HEK293T (cell line): ENCODE measurements around the gene EIF2AK3.

Experiments
- CTCF ChIA-PET: fragments of 350-600 bp; formaldehyde crosslinking; extraction: SDS; loops from one replicate; lab custom pipeline; 2021; ENCODE audit warnings: antibody characterized with exemption, inconsistent platforms; lab: Yijun Ruan, JAX
- POLR2A ChIA-PET: fragments of 350-600 bp; formaldehyde crosslinking; extraction: SDS; loops from one replicate; lab custom pipeline; 2020; ENCODE audit warnings: antibody characterized with exemption, inconsistent platforms; lab: Yijun Ruan, JAX
- DNase-seq: peaks from one replicate; pipeline ENCODE4 v3.0.0; 2012; ENCODE audit warnings: mixed read lengths; ENCODE audit errors: extremely low spot score
- ARNT ChIP-seq: fragments of 450-650 bp; IDR thresholded peaks from 2 replicates; pipeline ENCODE4 v1.6.1; 2017; ENCODE audit warnings: mild to moderate bottlenecking
- BHLHE40 ChIP-seq: fragments of 450-650 bp; IDR thresholded peaks from 2 replicates; pipeline ENCODE4 v1.6.1; 2016; ENCODE audit warnings: mild to moderate bottlenecking, moderate library complexity, borderline replicate concordance
- CTBP1 ChIP-seq: fragments of 450-650 bp; IDR thresholded peaks from 2 replicates; pipeline ENCODE4 v1.6.1; 2016; ENCODE audit warnings: borderline replicate concordance
- ELF4 ChIP-seq: fragments of 450-650 bp; IDR thresholded peaks from 2 replicates; pipeline ENCODE4 v1.6.1; 2017; ENCODE audit warnings: antibody characterized with exemption
- FOXA1 ChIP-seq: fragments of 450-650 bp; IDR thresholded peaks from 2 replicates; pipeline ENCODE4 v1.6.1; 2016; ENCODE audit warnings: mild to moderate bottlenecking
- FOXK2 ChIP-seq: fragments of 450-650 bp; IDR thresholded peaks from 2 replicates; pipeline ENCODE4 v1.6.1; 2016; ENCODE audit warnings: mild to moderate bottlenecking
- FOXM1 ChIP-seq: fragments of 450-650 bp; IDR thresholded peaks from 2 replicates; pipeline ENCODE4 v1.6.1; 2017; ENCODE audit warnings: mild to moderate bottlenecking, borderline replicate concordance
- HDGF ChIP-seq: fragments of 450-650 bp; IDR thresholded peaks from 2 replicates; pipeline ENCODE4 v1.6.1; 2017; ENCODE audit warnings: antibody characterized with exemption, borderline replicate concordance
- L3MBTL2 ChIP-seq: fragments of 450-650 bp; conservative IDR thresholded peaks from 2 replicates; pipeline ENCODE4 v1.6.1; 2016; ENCODE audit warnings: mild to moderate bottlenecking
- LEF1 ChIP-seq: fragments of 450-650 bp; IDR thresholded peaks from 2 replicates; pipeline ENCODE4 v1.6.1; 2017; ENCODE audit warnings: mild to moderate bottlenecking, borderline replicate concordance
- NFRKB ChIP-seq: fragments of 450-650 bp; IDR thresholded peaks from 2 replicates; pipeline ENCODE4 v1.6.1; 2016; ENCODE audit warnings: mild to moderate bottlenecking, moderate library complexity
- SP1 ChIP-seq: fragments of 450-650 bp; IDR thresholded peaks from 2 replicates; pipeline ENCODE4 v1.6.1; 2017
- SUZ12 ChIP-seq: fragments of 450-650 bp; IDR thresholded peaks from 2 replicates; pipeline ENCODE4 v1.6.1; 2016; ENCODE audit warnings: mild to moderate bottlenecking
- TARDBP ChIP-seq: fragments of 450-650 bp; IDR thresholded peaks from 2 replicates; pipeline ENCODE4 v1.6.1; 2016
- ZNF384 ChIP-seq: fragments of 450-650 bp; IDR thresholded peaks from 2 replicates; pipeline ENCODE4 v1.6.1; 2016
- TF ChIP-seq, protein P1 (sequence below): fragments of 450-650 bp; IDR thresholded peaks from 2 replicates; pipeline ENCODE4 v1.6.1; 2016

EIF2AK3 gene

DNA sequence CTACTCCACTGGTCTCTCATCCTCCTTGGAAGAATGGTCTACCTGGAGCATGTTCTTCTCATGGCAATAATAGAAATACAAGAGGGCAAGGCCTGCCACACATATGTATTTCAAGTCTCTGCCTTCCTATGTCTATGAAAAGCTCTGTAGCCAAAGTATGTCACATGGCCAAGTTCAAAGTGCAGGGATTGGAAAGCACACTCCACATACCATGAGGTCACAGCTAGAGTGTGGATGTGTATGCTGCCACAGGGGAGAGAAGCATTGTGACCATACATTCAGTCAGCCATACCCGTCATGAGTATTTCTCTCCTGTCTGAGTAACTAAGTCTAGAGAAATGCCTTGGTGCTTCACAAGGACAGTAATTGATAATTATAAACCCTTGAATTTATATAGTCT lies 8.8 kb upstream of the EIF2AK3 start:
- ChIA-PET POLR2A (no interaction called here), CTCF (no interaction called here)
- no peak for TF ChIP-seq ELF4
- TF ChIP-seq FOXK2: no peak
- no peak for TF ChIP-seq ARNT
- TF ChIP-seq HDGF: no peak
- no peak for TF ChIP-seq ZNF384
- no peak for TF ChIP-seq SP1
- TF ChIP-seq SUZ12: no peak
- TF ChIP-seq BHLHE40: no peak
- TF ChIP-seq, protein P1, sequence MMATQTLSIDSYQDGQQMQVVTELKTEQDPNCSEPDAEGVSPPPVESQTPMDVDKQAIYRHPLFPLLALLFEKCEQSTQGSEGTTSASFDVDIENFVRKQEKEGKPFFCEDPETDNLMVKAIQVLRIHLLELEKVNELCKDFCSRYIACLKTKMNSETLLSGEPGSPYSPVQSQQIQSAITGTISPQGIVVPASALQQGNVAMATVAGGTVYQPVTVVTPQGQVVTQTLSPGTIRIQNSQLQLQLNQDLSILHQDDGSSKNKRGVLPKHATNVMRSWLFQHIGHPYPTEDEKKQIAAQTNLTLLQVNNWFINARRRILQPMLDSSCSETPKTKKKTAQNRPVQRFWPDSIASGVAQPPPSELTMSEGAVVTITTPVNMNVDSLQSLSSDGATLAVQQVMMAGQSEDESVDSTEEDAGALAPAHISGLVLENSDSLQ: no peak
- TF ChIP-seq NFRKB: no peak
- no peak for TF ChIP-seq FOXA1
- TF ChIP-seq TARDBP: no peak
- no peak for DNase-seq

DNA sequence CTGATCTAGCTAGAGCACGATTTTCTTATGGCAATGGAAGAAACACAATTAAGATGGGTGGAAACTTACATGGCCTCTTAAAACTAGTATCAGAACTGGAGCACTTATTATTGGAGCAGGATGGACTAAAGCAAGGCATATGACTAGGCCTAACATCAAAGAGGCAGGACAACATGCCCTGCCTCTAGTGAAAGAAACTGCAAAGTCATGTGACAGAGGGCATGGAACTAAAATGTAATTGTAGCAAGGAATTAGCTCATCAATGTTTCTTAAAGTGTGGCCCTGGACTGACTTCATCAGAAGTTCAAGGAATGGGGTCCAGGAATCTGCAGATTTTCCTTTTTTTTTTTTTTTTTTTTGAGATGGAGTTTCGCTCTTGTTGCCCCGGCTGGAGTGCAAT lies 5.3 kb upstream of the EIF2AK3 start:
- no peak for TF ChIP-seq LEF1
- no peak for TF ChIP-seq CTBP1
- no peak for TF ChIP-seq SUZ12
- no peak for TF ChIP-seq ELF4
- no peak for TF ChIP-seq ZNF384
- TF ChIP-seq FOXK2: no peak
- TF ChIP-seq, protein P1: no peak
- no peak for TF ChIP-seq L3MBTL2
- TF ChIP-seq BHLHE40: no peak
- ChIA-PET POLR2A (no interaction called here), CTCF (no interaction called here)
- DNase-seq: no peak

DNA sequence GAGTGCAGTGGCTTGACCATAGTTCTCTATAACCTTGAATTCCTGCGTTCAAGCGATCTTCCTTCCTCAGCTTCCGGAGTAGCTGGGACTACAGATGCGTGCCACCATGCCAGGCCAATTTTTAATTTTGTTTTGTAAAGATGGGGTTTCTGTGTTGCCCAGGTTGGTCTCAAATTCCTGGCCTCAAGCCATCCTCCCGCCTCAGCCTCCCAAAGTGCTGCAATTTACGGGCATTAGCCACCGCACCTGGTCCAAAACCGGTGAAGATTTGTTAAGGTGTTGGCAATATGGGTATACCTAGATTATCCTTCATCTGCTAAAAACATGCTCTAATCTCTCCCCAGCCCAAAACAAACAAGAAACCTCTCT lies 1.3 kb upstream of the EIF2AK3 start:
- DNase-seq: no peak
- ChIA-PET POLR2A (interaction anchor here (0.6 to 2.1 kb wide), 16 partner anchors 9 to 60 kb away, joined by 3 to 9 read pairs (median 4); no protein-coding TSS in a partner anchor), CTCF (no interaction called here)
- no peak for TF ChIP-seq ARNT
- TF ChIP-seq FOXM1: no peak
- TF ChIP-seq SUZ12: no peak
- no peak for TF ChIP-seq HDGF
- no peak for TF ChIP-seq BHLHE40
- TF ChIP-seq, protein P1: no peak
- no peak for TF ChIP-seq CTBP1
- TF ChIP-seq L3MBTL2: no peak
- TF ChIP-seq ELF4: no peak
- TF ChIP-seq ZNF384: no peak
- no peak for TF ChIP-seq NFRKB
- no peak for TF ChIP-seq FOXA1
- no peak for TF ChIP-seq TARDBP
- TF ChIP-seq LEF1: no peak
- no peak for TF ChIP-seq SP1
- no peak for TF ChIP-seq FOXK2

DNA sequence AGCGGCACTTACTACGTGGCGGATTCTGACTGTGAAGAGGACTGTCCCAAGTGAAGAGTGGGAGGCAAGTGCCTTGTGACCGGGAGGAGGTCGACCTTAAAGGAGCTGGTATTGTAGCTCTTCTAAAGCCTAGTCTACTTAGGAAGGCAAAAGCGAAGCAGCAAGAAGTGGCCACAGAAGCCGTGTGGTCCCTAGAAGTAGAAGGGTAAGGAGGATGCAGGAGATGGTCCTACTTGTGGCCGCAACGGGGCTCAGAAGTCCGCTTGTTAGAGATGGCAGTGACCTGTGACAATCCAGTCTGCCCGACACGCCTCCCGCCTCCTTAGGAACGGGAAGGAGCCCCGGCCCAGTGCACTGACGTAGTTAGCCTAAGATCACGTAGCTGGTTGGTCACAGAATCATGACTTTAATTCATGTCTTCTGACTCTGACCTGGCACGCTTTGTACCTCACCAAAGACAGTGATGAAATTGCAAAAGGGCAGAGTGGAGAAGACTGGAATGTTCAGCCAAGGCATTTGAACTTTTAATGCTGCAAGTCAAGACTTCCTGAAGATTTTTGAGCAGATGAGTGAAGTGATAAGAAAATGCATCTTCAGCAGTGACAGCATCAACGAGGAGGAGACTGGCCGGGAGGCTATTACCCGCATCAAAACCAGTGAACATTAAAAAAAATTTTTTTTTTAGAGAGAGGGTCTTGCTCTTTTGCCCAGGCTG lies 749 bp upstream of the EIF2AK3 start:
- POLR2A ChIA-PET: interaction anchor here (0.6 to 2.1 kb wide), 18 partner anchors 8 to 59 kb away, joined by 3 to 9 read pairs (median 4); no protein-coding TSS in a partner anchor
- peak; percentile 68 for DNase-seq

DNA sequence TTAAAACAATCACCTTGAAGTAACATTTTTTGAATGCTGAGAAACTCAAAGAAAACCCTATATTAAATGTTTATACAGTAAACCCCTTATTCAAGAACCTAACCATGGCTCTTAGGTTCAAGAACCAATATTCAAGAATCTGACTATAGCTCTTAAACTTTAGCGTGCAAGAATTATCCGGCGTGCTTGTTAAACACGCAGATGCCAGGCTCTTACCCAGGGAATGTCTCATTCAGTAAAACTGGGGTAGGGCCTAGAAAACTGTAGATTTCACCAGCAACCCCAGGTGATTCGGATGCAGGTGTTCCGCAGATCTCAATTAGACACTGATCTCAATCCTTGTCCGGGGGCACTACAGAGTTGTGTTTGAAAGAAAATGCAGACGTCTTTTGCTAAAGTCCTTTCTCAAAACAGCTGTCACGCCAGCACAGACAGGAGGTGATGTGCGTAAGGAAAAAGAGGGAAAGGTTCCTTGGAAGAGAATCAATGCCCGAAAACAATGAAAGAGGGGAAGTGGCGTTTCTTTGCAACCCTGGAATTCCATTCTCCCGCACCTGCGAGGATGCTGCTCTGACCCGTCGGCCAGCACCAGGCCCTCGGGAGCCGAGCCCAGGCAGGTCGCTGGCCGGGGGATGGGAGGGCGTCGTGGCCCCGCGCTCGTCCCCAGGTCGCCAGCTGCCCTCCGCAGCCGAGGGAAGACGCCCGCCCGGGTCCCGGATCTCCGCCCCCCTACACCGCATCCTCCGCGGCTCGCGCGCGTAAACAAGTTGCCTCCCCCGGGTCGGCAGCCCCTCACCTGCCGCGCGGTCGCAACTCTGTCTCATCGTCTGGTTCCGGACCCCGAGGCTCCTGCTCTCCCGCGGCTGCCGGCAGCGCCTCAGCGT lies 851 bp downstream of the EIF2AK3 start:
- CTCF ChIA-PET: no interaction called here
- TF ChIP-seq, protein P1: no peak
- no peak for TF ChIP-seq LEF1
- no peak for TF ChIP-seq ARNT
- no peak for TF ChIP-seq CTBP1
- TF ChIP-seq TARDBP: no peak
- TF ChIP-seq FOXA1: no peak
- TF ChIP-seq HDGF: no peak
- no peak for TF ChIP-seq SP1
- TF ChIP-seq BHLHE40: no peak
- TF ChIP-seq NFRKB: no peak
- no peak for TF ChIP-seq L3MBTL2
- DNase-seq: peak; percentile 26
- POLR2A ChIA-PET: interaction anchor here (1.1 to 2.1 kb wide), 3 partner anchors 32 to 38 kb away, joined by 3 to 9 read pairs (median 3); no protein-coding TSS in a partner anchor

More for the DNA sequence above, 749 bp upstream of the EIF2AK3 start:
- CTCF ChIA-PET: no interaction called here
- TF ChIP-seq L3MBTL2 (peak; percentile 60), SP1 (no peak), ARNT (no peak)
